ENCODE data around the gene CETP. TPM values are rescaled to one million over a fixed set of nuclear protein-coding genes. Genes with fewer than 3 reads are reported as not detected.

CETP gene
- total and polyA plus RNA-seq, 2 of the 8 experiments (the other 6 are each of a cell fraction or from before 2014, with no cell fraction given) = not detected

GRCh38 chr16:57007050-57007449, 45.3 kb downstream of the CETP start:
- Histone ChIP-seq H3K9me3 (ENCODE audit: insufficient read depth in 2 of 2, low read depth in 1 of 2, low read length in 1 of 2) (no peaks in the 10 kb centered on the region), H3K79me1 (ENCODE audit: low read depth, low read length) (no peaks in the 10 kb centered on the region), H3K56ac (replicated peaks; ENCODE audit: insufficient read length, low read depth, low read length) (no peak overlapping the region), H2BK12ac (ENCODE audit: low read depth, low read length) (no peak overlapping the region), H4K20me1 (replicated peaks in 1 of 2; ENCODE audit: control insufficient read depth in 1 of 2, insufficient read depth in 2 of 2, low read length in 2 of 2) (no peaks in the 10 kb centered on the region), H3K4ac (replicated peaks; ENCODE audit: insufficient read length, low read depth, low read length) (no peak overlapping the region), H3K36me3 (ENCODE audit: control insufficient read depth in 2 of 4, insufficient read depth in 4 of 4, low read length in 3 of 4) (no peaks in the 10 kb centered on the region), H2BK5ac (ENCODE audit: low read depth, low read length) (no peak overlapping the region), H3K14ac (ENCODE audit: insufficient read length) (no peak overlapping the region), H3K4me3 (ENCODE audit: extremely low read depth in 1 of 4, insufficient read depth in 2 of 4, low read depth in 3 of 4, low read length in 4 of 4) (no peak overlapping the region), H3K9ac (replicated peaks in 1 of 4; ENCODE audit: extremely low read depth in 1 of 4, low read depth in 3 of 4, low read length in 3 of 4) (no peak overlapping the region), H2BK120ac (replicated peaks; ENCODE audit: low read depth, low read length) (no peak overlapping the region), H2AK5ac (ENCODE audit: low read depth, low read length) (no peak overlapping the region), H2AFZ (ENCODE audit: low read length) (no peak overlapping the region), H3K23ac (ENCODE audit: insufficient read length) (no peak overlapping the region), H3K18ac (ENCODE audit: extremely low read depth, low read length) (no peak overlapping the region), H2BK20ac (ENCODE audit: low read length) (no peak overlapping the region), H4K5ac (ENCODE audit: insufficient read length, low read depth, low read length) (no peak overlapping the region), H3K27me3 (replicated peaks in 1 of 4; ENCODE audit: control insufficient read depth in 3 of 4, extremely low read depth in 1 of 4, insufficient read depth in 3 of 4, low read length in 3 of 4) (no peaks in the 10 kb centered on the region), H3K4me2 (ENCODE audit: insufficient read depth in 1 of 2, low read depth in 2 of 2, low read length in 2 of 2) (no peak overlapping the region), H3K79me2 (ENCODE audit: control insufficient read depth in 1 of 2, insufficient read depth in 2 of 2, low read length in 2 of 2) (no peaks in the 10 kb centered on the region), H4K91ac (replicated peaks; ENCODE audit: insufficient read length, low read length) (no peak overlapping the region), H2BK15ac (ENCODE audit: low read length) (no peak overlapping the region), H3K27ac (ENCODE audit: low read depth, low read length) (no peak overlapping the region), H4K8ac (ENCODE audit: extremely low read depth, insufficient read depth, low read length) (no peak overlapping the region), H3K4me1 (replicated peaks in 1 of 4; ENCODE audit: control insufficient read depth in 3 of 4, insufficient read depth in 4 of 4, low read length in 3 of 4) (peaks cover 0 to 11% (median 6%) of the 10 kb centered on the region in 4 experiments; a peak in 4 of 7 replicates), H3K23me2 (ENCODE audit: low read depth, low read length) (no peaks in the 10 kb centered on the region)
- ChIA-PET CTCF (ENCODE audit: partially characterized antibody) (interaction anchor here (0.6 to 1.3 kb wide), 2 partner anchors 39 to 45 kb away, joined by 4 to 5 read pairs; no protein-coding TSS in a partner anchor), POLR2A (ENCODE audit: partially characterized antibody) (no interaction called here)
- no peak for DNase-seq (ENCODE audit: low read depth in 1 of 2, low spot score in 2 of 2)
- FAIRE-seq = no peak
- TF ChIP-seq NANOG (IDR thresholded peaks at IDR 0.05; ENCODE audit: insufficient read depth, low read depth, low read length, poor library complexity, severe bottlenecking) (no peak), EZH2 (IDR thresholded peaks at IDR 0.05; ENCODE audit: low read depth, low read length, severe bottlenecking) (no peak), KDM1A (IDR thresholded peaks at IDR 0.05; ENCODE audit: borderline replicate concordance, low read length) (no peak), YY1 (IDR thresholded peaks at IDR 0.05; ENCODE audit: low read depth, low read length) (no peak), KDM5A (IDR thresholded peaks at IDR 0.05; ENCODE audit: low read length) (no peak), RXRA (IDR thresholded peaks at IDR 0.05; ENCODE audit: insufficient read depth, low read depth, low read length) (no peak)
- TF ChIP-seq, protein P1, sequence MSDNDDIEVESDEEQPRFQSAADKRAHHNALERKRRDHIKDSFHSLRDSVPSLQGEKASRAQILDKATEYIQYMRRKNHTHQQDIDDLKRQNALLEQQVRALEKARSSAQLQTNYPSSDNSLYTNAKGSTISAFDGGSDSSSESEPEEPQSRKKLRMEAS (IDR thresholded peaks at IDR 0.05) = no peak
- 75% methylated on average over 5 of the region's 5 CpGs; no CpG with 5 or more reads in 1 of the 2 experiments for WGBS, 2 experiments (ENCODE audit: extremely low coverage in 1 of 2, insufficient coverage in 1 of 2, insufficient read length in 1 of 2, insufficient replicate concordance in 2 of 2, low coverage in 1 of 2, low lambda C conversion rate in 2 of 2, missing lambda C conversion rate in 1 of 2)
